WI38 (cell line): ENCODE data around the gene SLC25A29.
"Not testable (repeated sequence)": the region's sequence is repeated elsewhere in the genome, so short reads cannot be mapped to it uniquely, and the experiment has no call there.

Experiments used
- H3K4me3 ChIP-seq: 2 replicates; pipeline ENCODE4 v1.5.1; 2011; ENCODE audit warnings: low read depth, mild to moderate bottlenecking, control low read depth, low read length
- TF ChIP-seq, protein P1 (sequence below): IDR thresholded peaks from 2 replicates; pipeline ENCODE4 v1.5.1; 2012; ENCODE audit warnings: low read depth, mild to moderate bottlenecking, control low read depth, low read length

Gene SLC25A29

DNA sequence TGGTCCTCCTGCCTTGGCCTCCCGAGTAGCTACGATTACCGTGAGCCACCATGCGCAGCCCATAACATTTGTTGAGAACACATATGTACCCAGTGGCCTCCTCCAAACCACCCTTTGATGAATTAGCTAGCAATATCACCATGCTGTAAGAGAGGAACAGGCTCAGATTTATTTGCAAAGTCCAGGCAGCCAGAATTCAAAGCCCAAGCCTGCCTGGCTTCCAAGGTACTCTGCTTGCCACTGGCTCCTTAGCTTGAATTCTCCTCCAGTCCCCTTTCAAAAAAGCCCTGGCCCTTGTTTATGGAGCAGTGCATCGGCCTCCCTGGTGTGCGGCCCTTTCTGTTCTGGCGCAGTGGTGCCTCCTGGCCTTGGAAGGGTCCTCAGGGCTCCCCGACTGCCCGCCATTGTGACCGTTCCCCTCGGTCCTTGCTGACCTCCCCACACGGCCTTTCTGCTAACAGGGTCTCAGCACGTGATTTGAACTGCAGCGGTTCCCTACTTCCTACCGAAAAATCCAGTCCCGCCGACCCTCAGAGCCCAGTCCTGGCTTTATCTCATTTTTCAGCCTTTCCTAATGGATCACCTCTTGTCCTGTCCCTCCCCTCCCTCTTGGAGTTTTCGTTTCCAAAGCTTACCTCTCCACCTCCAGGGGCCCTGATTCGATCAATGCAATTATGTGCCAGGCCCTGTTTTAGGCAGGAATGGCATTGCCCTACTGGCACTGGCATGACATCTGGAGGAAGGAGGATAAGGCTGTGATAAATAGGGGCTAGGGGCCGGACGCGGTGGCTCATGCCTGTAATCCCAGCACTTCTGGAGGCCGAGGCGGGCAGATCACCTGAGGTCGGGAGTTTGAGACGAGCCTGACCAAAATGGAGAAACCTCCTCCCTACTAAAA lies 22.0 kb downstream of the SLC25A29 start:
- no peak overlapping the region for H3K4me3 ChIP-seq
- TF ChIP-seq, protein P1, sequence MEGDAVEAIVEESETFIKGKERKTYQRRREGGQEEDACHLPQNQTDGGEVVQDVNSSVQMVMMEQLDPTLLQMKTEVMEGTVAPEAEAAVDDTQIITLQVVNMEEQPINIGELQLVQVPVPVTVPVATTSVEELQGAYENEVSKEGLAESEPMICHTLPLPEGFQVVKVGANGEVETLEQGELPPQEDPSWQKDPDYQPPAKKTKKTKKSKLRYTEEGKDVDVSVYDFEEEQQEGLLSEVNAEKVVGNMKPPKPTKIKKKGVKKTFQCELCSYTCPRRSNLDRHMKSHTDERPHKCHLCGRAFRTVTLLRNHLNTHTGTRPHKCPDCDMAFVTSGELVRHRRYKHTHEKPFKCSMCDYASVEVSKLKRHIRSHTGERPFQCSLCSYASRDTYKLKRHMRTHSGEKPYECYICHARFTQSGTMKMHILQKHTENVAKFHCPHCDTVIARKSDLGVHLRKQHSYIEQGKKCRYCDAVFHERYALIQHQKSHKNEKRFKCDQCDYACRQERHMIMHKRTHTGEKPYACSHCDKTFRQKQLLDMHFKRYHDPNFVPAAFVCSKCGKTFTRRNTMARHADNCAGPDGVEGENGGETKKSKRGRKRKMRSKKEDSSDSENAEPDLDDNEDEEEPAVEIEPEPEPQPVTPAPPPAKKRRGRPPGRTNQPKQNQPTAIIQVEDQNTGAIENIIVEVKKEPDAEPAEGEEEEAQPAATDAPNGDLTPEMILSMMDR: no peak

DNA sequence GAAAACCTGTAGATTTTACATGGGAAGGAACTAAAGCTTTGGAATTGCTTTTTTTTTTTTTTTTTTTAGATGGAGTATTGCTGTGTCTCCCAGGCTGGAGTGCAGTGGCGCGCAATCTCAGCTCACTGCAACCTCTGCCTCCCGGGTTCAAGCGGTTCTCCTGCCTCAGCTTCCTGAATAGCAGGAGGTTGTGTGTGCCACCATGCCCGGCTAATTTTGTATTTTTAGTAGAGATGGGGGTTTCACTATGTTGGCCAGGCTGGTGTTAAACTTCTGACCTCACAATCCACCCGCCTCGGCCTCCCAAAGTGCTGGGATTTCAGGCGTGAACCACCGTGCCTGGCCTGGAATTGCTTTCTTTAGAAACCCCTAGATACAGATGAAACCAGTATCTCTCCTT lies 22.8 kb downstream of the SLC25A29 start:
- H3K4me3 ChIP-seq: not testable (repeated sequence)

DNA sequence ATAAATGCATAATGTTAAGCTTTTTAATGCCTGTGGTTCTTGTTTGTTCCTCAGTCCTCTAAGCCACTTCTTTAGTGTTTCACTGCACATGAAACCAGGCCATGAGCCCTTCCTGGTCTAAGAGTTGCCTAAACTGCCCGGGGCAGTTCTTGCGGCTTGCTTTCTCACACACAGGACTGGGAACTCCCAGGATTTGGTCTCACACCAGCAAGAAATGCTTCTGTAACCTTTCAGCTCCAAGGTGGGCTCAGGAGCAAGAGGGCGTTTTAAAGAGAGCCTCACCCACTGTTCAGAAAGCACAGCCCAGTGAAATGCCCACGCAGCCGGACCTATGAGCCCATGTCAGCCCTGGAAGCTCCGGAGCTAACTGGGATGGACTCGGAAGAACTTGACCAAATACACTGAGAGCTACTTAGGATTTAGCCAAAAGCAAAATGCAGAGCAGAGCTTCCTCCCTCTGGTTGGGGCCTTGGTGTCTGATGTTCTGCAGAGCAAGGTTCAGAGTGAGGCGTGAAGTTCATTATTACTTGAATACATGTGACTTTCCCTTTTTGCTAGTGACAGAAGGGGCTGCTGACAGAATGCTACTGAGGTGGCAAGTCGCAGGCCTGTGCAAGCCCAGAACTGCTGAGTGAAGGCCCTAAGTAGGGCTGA lies 23.4 kb downstream of the SLC25A29 start:
- TF ChIP-seq, protein P1: no peak
- H3K4me3 ChIP-seq: no peak overlapping the region

DNA sequence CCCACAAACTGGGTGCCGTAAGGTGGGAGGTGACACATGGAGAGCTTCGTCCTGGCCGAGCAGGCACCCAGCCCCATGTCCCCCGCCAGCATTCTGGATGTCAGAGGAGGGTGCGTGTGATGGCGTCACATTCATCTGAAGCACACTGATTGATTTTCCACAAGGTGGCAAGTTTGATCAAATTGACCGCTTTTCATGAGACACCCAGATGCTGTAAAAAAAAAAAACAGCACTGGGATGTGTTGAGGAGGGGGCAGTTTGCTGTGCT lies 24.2 kb downstream of the SLC25A29 start:
- TF ChIP-seq, protein P1: no peak
- no peak overlapping the region for H3K4me3 ChIP-seq

DNA sequence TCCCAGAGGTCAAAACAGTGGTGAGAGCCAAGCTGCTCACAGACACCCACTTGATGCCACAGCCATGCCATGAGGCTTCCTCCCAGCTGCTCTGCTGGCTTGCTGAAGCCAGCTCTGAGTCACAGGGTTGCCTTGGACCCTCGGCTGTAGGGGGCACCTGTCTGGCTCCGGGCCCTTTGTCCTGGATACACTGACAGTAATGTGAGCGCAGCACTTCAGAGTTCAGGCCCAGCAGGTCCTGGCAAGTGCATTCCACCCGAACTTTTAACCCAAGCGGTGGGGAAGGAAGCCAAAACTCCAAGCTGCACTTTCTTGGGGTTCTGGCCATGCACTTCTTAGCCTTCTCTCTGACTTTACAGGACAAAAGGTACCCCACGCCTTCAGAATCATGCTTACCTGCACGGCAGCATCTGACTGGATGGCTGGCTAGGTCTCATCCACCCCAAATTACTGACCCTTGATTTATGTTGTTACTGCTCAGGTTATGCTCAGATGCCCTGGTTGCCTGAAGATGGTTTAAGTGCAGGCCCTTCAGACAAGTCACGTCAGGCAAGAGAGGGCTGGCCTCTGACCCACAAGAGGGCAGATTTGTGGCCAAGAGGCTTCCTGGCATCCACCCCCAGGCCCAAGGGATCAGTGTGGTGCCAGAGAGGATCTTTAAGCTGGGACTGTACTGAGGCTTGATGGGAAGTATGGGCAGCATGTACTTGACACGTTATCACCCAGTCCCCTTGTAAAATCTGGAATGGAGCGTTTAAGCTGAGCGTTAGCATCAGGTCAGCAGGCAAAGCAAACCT lies 24.8 kb downstream of the SLC25A29 start:
- no peak overlapping the region for H3K4me3 ChIP-seq
- TF ChIP-seq, protein P1: no peak

DNA sequence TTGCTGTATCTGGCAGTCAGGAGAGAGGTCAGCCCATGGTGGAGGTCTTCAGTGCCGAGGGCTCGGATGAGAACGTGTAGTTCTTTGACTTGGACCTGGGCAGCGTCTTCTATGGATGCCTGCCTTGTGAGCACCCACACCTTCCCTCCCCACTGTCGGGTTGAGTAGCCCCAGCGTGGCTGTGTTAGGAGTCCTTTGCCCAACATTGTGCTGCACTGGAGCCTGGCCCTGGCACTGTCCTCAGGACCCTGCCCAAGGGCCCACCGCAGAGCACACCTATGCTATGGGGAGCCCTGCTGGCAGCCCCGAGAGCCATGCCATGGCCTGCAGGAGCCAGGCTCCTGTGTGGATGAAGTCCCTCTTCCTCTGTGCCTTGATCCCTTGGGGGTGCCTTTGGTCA lies 26.7 kb downstream of the SLC25A29 start:
- TF ChIP-seq, protein P1: no peak
- H3K4me3 ChIP-seq: no peak overlapping the region

DNA sequence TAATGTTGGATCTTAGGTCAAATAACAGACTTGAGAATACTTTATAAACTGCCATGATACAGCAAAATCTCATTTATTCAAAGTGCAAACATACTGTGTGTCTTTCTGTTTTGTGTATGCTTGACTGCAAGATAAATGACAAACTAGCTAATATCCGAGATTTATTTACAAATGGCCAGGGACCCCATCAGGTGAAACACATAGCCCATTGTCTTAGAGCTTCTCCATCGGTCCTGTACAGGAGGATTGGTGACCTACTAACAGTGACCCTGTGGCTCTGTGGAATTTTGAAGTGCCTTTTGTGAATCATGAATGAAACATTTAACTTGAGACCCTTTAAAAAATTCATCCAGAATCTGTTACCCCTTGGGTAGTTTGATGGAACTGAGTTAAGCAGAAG lies 27.1 kb downstream of the SLC25A29 start:
- no peak overlapping the region for H3K4me3 ChIP-seq
- TF ChIP-seq, protein P1: no peak
